Chondrocyte (in vitro differentiated cells): ENCODE results near the gene MYO1F. TPM values are rescaled to one million over a fixed set of nuclear protein-coding genes. Genes with fewer than 3 reads are reported as not detected.

Source experiments
- DNase-seq: peaks from one replicate; pipeline ENCODE4 v3.0.0; 2021; ENCODE audit warnings: mixed read lengths, low spot score
- H3K27ac Mint-ChIP-seq: one replicate; pipeline ENCODE4 v1.8.0; 2021; ENCODE audit warnings: mild to moderate bottlenecking, moderate library complexity, mixed read lengths; ENCODE audit not compliant: unreplicated experiment
- H3K27me3 Mint-ChIP-seq: 2 replicates; pipeline ENCODE4 v1.8.0; 2021; ENCODE audit warnings: low read depth, mixed read lengths
- H3K36me3 Mint-ChIP-seq: 2 replicates; pipeline ENCODE4 v1.8.0; 2021; ENCODE audit warnings: low read depth, mixed read lengths
- H3K4me1 Mint-ChIP-seq: 2 replicates; pipeline ENCODE4 v1.8.0; 2021; ENCODE audit warnings: low read depth, mild to moderate bottlenecking, mixed read lengths
- H3K4me3 Mint-ChIP-seq: one replicate; pipeline ENCODE4 v1.8.0; 2021; ENCODE audit warnings: mild to moderate bottlenecking, moderate library complexity, mixed read lengths; ENCODE audit not compliant: unreplicated experiment
- H3K9me3 Mint-ChIP-seq: 2 replicates; pipeline ENCODE4 v1.8.0; 2021; ENCODE audit warnings: low read depth, mixed read lengths
- CTCF ChIP-seq: fragments of 200-600 bp; sonication (generic); IDR thresholded peaks from 2 replicates; pipeline ENCODE4 v1.5.0; 2021; ENCODE audit warnings: antibody characterized with exemption, mild to moderate bottlenecking, moderate library complexity
- total RNA-seq: library from RNA; stranded (reverse); gene quantifications from 3 replicates; pipeline ENCODE4 v1.2.1, GENCODE V29; 2021

The MYO1F gene
- total RNA-seq, 1 donor from 2014 or later = 0.50 TPM

- no peaks in the 10 kb centered on the region for H3K9me3 Mint-ChIP-seq
Measured at GRCh38 chr19:8499048-8499833, 78.0 kb downstream of the MYO1F start.

GRCh38 chr19:8498295-8498694 is 78.9 kb downstream of the MYO1F start:
- Mint-ChIP-seq H3K4me1 (peaks cover 6% of the 10 kb centered on the region), H3K27ac (no peak overlapping the region), H3K4me3 (no peak overlapping the region), H3K9me3 (no peaks in the 10 kb centered on the region), H3K27me3 (no peaks in the 10 kb centered on the region), H3K36me3 (no peaks in the 10 kb centered on the region)
- DNase-seq = no peak
- TF ChIP-seq CTCF = no peak

More at GRCh38 chr19:8499048-8499833, 78.0 kb downstream of the MYO1F start:
- H3K4me1 Mint-ChIP-seq = peaks cover 6% of the 10 kb centered on the region
- DNase-seq = no peak
- H3K36me3 Mint-ChIP-seq = no peaks in the 10 kb centered on the region
- H3K4me3 Mint-ChIP-seq = no peak overlapping the region
- TF ChIP-seq CTCF = no peak
- no peaks in the 10 kb centered on the region for H3K27me3 Mint-ChIP-seq
- H3K27ac Mint-ChIP-seq = no peak overlapping the region

GRCh38 chr19:8494158-8494557 is 83.1 kb downstream of the MYO1F start:
- H3K27me3 Mint-ChIP-seq = no peaks in the 10 kb centered on the region
- H3K9me3 Mint-ChIP-seq = no peaks in the 10 kb centered on the region
- peaks cover 2% of the 10 kb centered on the region for H3K36me3 Mint-ChIP-seq
- no peak overlapping the region for H3K4me3 Mint-ChIP-seq
- no peak for DNase-seq
- no peak for TF ChIP-seq CTCF
- no peak overlapping the region for H3K27ac Mint-ChIP-seq
- no peaks in the 10 kb centered on the region for H3K4me1 Mint-ChIP-seq

- Mint-ChIP-seq H3K4me3 (no peak overlapping the region), H3K36me3 (peaks cover 20% of the 10 kb centered on the region), H3K9me3 (no peaks in the 10 kb centered on the region), H3K27ac (no peak overlapping the region), H3K27me3 (no peaks in the 10 kb centered on the region), H3K4me1 (no peaks in the 10 kb centered on the region)
- TF ChIP-seq CTCF = no peak
- no peak for DNase-seq
Measured at GRCh38 chr19:8491574-8491973, 85.7 kb downstream of the MYO1F start.

- peaks cover 24% of the 10 kb centered on the region for H3K36me3 Mint-ChIP-seq
- H3K9me3 Mint-ChIP-seq = no peaks in the 10 kb centered on the region
- no peak for DNase-seq
- H3K27me3 Mint-ChIP-seq = no peaks in the 10 kb centered on the region
- H3K4me3 Mint-ChIP-seq = no peak overlapping the region
- no peak for TF ChIP-seq CTCF
- H3K4me1 Mint-ChIP-seq = no peaks in the 10 kb centered on the region
- no peak overlapping the region for H3K27ac Mint-ChIP-seq
Measured at GRCh38 chr19:8490873-8491272, 86.4 kb downstream of the MYO1F start.
